H1 (cell line): ENCODE data around the gene MAPKAP1. TPM values are rescaled to one million over a fixed set of nuclear protein-coding genes. Genes with fewer than 3 reads are reported as not detected.

Experiments
- BACH1 ChIP-seq: IDR thresholded peaks from 2 replicates; pipeline ENCODE4 v1.6.1; 2012; ENCODE audit warnings: low read length, improper control_type of control experiment
- BCL11A ChIP-seq, 2 experiments: IDR thresholded peaks; one replicate each; pipeline ENCODE4 v1.6.1; 2011; ENCODE audit warnings: low read depth in 2 of 2, low read length in 2 of 2, mild to moderate bottlenecking in 2 of 2
- CREB1 ChIP-seq: IDR thresholded peaks from 2 replicates; pipeline ENCODE4 v1.6.1; 2012; ENCODE audit warnings: inconsistent platforms
- CTBP2 ChIP-seq: IDR thresholded peaks from 2 replicates; pipeline ENCODE4 v1.7.0; 2011; ENCODE audit warnings: borderline replicate concordance, mild to moderate bottlenecking, moderate library complexity, mixed read lengths, low read length; ENCODE audit not compliant: insufficient read depth, insufficient read length
- EP300 ChIP-seq, 2 experiments: IDR thresholded peaks; 1 replicate in 1 of 2; 2 replicates in 1 of 2; pipeline ENCODE4 v1.6.1; 2011 to 2012; ENCODE audit warnings: low read depth in 2 of 2, low read length in 2 of 2, mild to moderate bottlenecking in 2 of 2, borderline replicate concordance in 1 of 2, inconsistent platforms in 1 of 2, moderate library complexity in 1 of 2
- EZH2 ChIP-seq: fragments of 200-600 bp; sonication (generic); IDR thresholded peaks from 2 replicates; pipeline ENCODE4 v1.7.1; 2012; ENCODE audit warnings: low read depth, mild to moderate bottlenecking, moderate library complexity, low read length, inconsistent platforms; ENCODE audit not compliant: severe bottlenecking
- HDAC2 ChIP-seq, 2 experiments: fragments of 300-600 bp in 1 of 2; sonication (generic) in 1 of 2; IDR thresholded peaks; 2 replicates each; pipeline ENCODE4 v1.6.1; 2011 to 2012; ENCODE audit warnings: low read depth in 2 of 2, low read length in 2 of 2, mild to moderate bottlenecking in 2 of 2, moderate library complexity in 2 of 2, borderline replicate concordance in 1 of 2, inconsistent platforms in 1 of 2
- PHF8 ChIP-seq: fragments of 200-600 bp; sonication (generic); conservative IDR thresholded peaks from 2 replicates; pipeline ENCODE4 v1.7.1; 2012; ENCODE audit warnings: low read depth, mild to moderate bottlenecking, inconsistent platforms, low read length, moderate library complexity
- POLR2A ChIP-seq, 2 experiments: IDR thresholded peaks; 1 replicate in 1 of 2; 2 replicates in 1 of 2; pipeline ENCODE4 v1.6.1; 2011; ENCODE audit warnings: low read depth in 2 of 2, low read length in 2 of 2, mild to moderate bottlenecking in 2 of 2; ENCODE audit errors: control extremely low read depth in 1 of 2
- RFX5 ChIP-seq: IDR thresholded peaks from 2 replicates; pipeline ENCODE4 v1.6.1; 2011; ENCODE audit warnings: low read depth, low read length, improper control_type of control experiment, borderline replicate concordance
- YY1 ChIP-seq: IDR thresholded peaks from 2 replicates; pipeline ENCODE4 v1.6.1; 2011; ENCODE audit warnings: low read depth, mild to moderate bottlenecking, low read length
- polyA plus RNA-seq, 7 experiments: library from polyadenylated mRNA; depleted of rRNA in 3 of 7; stranded (reverse) in 5 of 7; unstranded in 2 of 7; fragments of >200 nt in 5 of 7; fragments of 200-250 nt in 2 of 7; gene quantifications; 1 replicate in 5 of 7; 2 replicates in 1 of 7; 4 replicates in 1 of 7; pipeline versions ENCODE4 v1.2.1 to v1.2.3, GENCODE V29; 2011 to 2013; ENCODE audit warnings: missing spikeins in 2 of 7, mixed read lengths in 2 of 7
- total RNA-seq: library from RNA; stranded (reverse); fragmentation: NEBNext Ultra II Directional; extraction: Animal tissue kit (Norgen Biotek cat#: 25700); gene quantifications from 2 replicates; pipeline ENCODE4 v1.2.1, GENCODE V29; 2021

The MAPKAP1 gene
- total and polyA plus RNA-seq, 2 of the 8 experiments (the other 6 are each of a cell fraction or from before 2014, with no cell fraction given) = 79.2 to 140 TPM

DNA sequence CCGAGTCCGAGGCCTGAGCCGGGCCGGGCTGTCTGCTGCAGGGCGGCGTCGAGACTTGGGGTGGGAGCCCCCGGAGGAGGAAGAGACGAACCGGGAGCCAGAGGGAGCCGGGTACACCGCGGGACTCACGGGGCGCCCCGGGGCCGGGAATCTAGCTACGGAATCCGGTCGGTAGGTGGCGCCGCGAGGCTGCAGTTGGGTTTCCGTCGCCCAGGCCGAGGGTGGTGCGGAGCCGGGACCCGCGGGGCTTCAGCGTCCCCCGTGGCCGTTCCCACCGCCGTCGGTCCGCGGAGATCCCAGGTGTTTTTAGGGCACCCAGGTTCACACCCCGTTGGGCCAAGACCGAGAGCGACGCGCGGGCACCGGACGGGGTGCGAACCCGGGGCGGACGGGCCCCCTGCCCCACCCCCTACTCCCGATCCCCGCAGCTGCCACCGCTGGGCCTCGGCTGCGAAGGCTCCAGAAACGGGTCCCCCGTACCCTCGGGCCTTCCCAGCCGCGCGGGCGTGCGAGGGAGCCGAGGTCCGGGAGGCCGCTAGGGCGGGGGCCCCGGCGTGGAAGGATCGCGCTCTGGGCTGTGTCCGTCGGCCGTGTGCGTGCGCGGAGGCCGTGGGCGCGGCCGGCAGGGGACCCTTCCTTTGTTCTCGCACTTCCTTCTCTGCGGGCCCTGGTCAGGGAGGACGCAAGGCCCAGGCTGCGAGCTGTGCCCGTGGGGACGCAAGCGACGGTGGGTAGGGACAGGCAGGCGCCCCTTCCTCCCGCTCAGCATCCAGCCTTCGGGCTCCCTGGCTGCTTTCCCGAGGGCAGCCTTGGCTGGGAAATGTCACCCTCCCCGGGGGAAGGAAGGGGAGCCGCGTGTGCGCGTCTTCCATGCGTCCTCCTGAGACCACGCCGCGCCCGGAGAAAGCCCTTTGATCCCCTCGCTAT, 298.8 kb downstream of the MAPKAP1 start (continued):
- TF ChIP-seq HDAC2 (IDR thresholded peaks at IDR 0.05; ENCODE audit: borderline replicate concordance in 1 of 2, low read depth in 2 of 2, low read length in 2 of 2) (0 out of 4 replicates have a peak, but pooled peaks of 1 of the 2 experiments have one; percentile 56), EP300 (IDR thresholded peaks at IDR 0.05; ENCODE audit: borderline replicate concordance in 1 of 2, low read depth in 2 of 2, low read length in 2 of 2) (0 out of 3 replicates have a peak, but pooled peaks of 1 of the 2 experiments have one; percentile 3), RFX5 (no peak), POLR2A (IDR thresholded peaks at IDR 0.05; ENCODE audit: control extremely low read depth in 1 of 2, low read depth in 2 of 2, low read length in 2 of 2) (no peak; a peak in 1 of 3 replicates), CREB1 (0 out of 2 replicates have a peak, but pooled peaks have one; percentile 6), EZH2 (no peak), PHF8 (peak; percentile 61; the same call in 1 of the 2 replicates), YY1 (no peak), BCL11A (IDR thresholded peaks at IDR 0.05; ENCODE audit: low read depth in 2 of 2, low read length in 2 of 2) (no peak), CTBP2 (no peak), BACH1 (peak; percentile 28; the same call in 1 of the 2 replicates)
